Endothelial cell of umbilical vein (primary cell): ENCODE results near the gene LIMS3.
"Not testable (repeated sequence)": the region's sequence is repeated elsewhere in the genome, so short reads cannot be mapped to it uniquely, and the experiment has no call there.

Source experiments
- CTCF ChIP-seq, 2 donors: IDR thresholded peaks; 1 replicate in 1 of 2; 2 replicates in 1 of 2; pipeline ENCODE4 v1.5.1; 2011; ENCODE audit warnings: low read length in 2 of 2, mild to moderate bottlenecking in 2 of 2, moderate library complexity in 2 of 2, control low read depth in 1 of 2, inconsistent platforms in 1 of 2, low read depth in 1 of 2; ENCODE audit not compliant: insufficient read depth in 1 of 2; ENCODE audit errors: extremely low read depth in 1 of 2
- EZH2 ChIP-seq: IDR thresholded peaks from 2 replicates; pipeline ENCODE4 v1.6.1; 2012; ENCODE audit warnings: borderline replicate concordance, low read depth, mild to moderate bottlenecking, moderate library complexity, low read length, inconsistent platforms; ENCODE audit not compliant: severe bottlenecking
- GATA2 ChIP-seq: IDR thresholded peaks from 2 replicates; pipeline ENCODE4 v1.7.0; 2011; ENCODE audit warnings: low read depth, mild to moderate bottlenecking, moderate library complexity, mixed read lengths, low read length; ENCODE audit not compliant: insufficient read length, insufficient read depth
- JUN ChIP-seq: IDR thresholded peaks from 2 replicates; pipeline ENCODE4 v1.6.1; 2011; ENCODE audit warnings: borderline replicate concordance, low read depth; ENCODE audit not compliant: insufficient read length, insufficient read depth
- MAX ChIP-seq: IDR thresholded peaks from 2 replicates; pipeline ENCODE4 v1.6.1; 2011; ENCODE audit not compliant: insufficient read depth, insufficient read length
- POLR2A ChIP-seq: IDR thresholded peaks from 2 replicates; pipeline ENCODE4 v1.6.1; 2012; ENCODE audit warnings: low read depth, mild to moderate bottlenecking, control low read depth, low read length

- TF ChIP-seq CTCF (IDR thresholded peaks at IDR 0.05; ENCODE audit: extremely low read depth in 1 of 2, insufficient read depth in 1 of 2, low read depth in 1 of 2, low read length in 2 of 2); GATA2; POLR2A; MAX; EZH2; JUN: not testable (repeated sequence)
Observed at GRCh38 chr2:109971710-109972109, 73.2 kb downstream of the LIMS3 start.
